Hindlimb muscle (tissue), 1 donor: ENCODE measurements around the gene C5AR2. TPM values are rescaled to one million over a fixed set of nuclear protein-coding genes. Genes with fewer than 3 reads are reported as not detected.
A peak's percentile ranks its signal among the peaks of the same experiment; 100 is the strongest.
"Not testable (repeated sequence)": the region's sequence is repeated elsewhere in the genome, so short reads cannot be mapped to it uniquely, and the experiment has no call there.

Experiments
- DNase-seq: peaks from one replicate; pipeline ENCODE4 v3.0.0-alpha.2; 2013
- polyA plus RNA-seq: library from polyadenylated mRNA; unstranded; fragments of 120-200 nt; gene quantifications from one replicate; pipeline ENCODE4 v1.2.1, GENCODE V29; 2013; ENCODE audit not compliant: insufficient read length

Gene C5AR2
- polyA plus RNA-seq, 1 donor = 0.57 TPM

DNA sequence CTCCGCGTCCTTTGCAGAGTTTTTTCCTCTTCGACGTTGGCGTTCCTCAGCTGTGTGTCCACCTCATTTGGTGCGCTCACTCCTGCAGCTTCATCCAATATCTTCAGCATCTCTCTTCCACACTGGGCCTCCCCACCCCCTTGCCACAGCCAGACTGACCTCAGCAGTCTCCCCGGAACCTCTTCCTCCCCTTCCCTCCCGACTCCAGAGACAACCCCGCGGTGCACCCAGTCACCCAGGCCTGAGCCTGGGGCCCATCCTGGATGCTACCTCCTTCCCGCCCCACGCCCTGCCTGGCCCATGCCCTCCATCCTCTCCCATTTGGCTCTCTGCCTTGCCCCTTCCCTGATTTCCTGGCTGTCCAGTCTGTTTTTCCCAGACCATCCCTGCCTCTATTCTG lies 8.1 kb upstream of the C5AR2 start:
- DNase-seq = no peak

GRCh38 chr19:47324502-47324901 lies 7.5 kb upstream of the C5AR2 start:
- no peak for DNase-seq

- DNase-seq = no peak
Measured at GRCh38 chr19:47330466-47330869, 1.5 kb upstream of the C5AR2 start.

GRCh38 chr19:47331490-47331889 lies 485 bp upstream of the C5AR2 start:
- no peak for DNase-seq

- DNase-seq = not testable (repeated sequence)
Measured at GRCh38 chr19:47336765-47337718, 5.1 kb downstream of the C5AR2 start.

DNA sequence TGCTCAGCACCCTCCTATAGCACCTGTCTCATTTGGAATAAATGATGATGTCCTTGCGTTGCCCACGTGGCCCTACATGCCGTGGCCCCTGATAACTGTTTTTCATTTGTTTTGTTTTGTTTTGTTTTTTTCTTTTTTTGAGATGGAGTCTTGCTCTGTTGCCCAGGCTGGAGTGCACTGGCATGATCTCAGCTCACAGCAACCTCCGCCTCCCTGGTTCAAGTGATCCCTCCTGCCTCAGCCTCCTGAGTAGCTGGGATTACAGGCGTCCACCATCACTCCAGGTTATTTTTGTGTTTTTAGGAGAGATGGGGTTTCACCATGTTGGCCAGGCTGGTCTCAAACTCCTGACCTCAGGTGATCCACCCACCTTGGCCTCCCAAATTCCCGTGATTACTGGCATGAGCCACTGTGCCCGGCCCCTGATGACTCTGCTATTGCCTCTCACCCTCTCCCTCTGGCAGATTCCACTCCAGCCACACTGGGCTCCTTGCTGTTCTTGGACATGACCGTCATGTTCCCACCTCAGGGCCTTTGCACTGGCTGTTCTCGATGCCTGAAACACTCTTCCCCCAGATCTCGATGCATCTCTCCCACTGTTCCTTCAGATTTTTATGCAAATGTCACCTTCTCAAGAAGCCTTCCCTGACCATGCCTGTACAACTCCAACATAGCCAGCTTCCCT lies 7.4 kb downstream of the C5AR2 start:
- no peak for DNase-seq

- no peak for DNase-seq
Measured at GRCh38 chr19:47340477-47341208, 8.7 kb downstream of the C5AR2 start.

DNA sequence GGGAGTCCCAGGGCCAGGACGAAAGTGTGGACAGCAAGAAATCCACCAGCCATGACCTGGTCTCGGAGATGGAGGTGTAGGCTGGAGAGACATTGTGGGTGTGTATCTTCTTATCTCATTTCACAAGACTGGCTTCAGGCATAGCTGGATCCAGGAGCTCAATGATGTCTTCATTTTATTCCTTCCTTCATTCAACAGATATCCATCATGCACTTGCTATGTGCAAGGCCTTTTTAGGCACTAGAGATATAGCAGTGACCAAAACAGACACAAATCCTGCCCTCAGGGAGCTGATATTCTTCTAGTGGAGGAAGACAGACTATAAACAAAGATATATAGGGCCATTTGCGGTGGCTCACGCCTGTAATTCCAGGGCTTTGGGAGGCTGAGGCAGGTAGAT lies 9.8 kb downstream of the C5AR2 start:
- DNase-seq = no peak

- no peak for DNase-seq
Measured at GRCh38 chr19:47343194-47343802, 11.3 kb downstream of the C5AR2 start.

DNA sequence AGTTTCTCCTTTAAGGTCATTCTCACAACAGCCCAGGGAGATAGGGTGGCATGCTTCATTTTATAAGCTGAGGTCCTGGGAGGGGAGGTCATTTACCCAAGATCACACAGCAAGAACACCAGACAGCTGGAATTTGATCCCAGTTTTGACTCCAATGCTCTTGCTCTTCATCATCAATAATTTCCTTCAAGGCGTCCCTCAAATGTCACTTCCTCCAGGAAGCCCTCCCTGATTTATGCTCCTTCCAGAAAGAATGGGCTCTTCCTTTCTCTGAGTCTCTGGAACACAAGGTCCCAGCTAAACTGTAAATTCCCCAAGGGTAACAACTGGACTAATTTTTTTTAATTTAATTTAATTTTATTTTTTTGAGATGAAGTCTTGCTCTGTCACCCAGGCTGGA lies 12.4 kb downstream of the C5AR2 start:
- no peak for DNase-seq

DNA sequence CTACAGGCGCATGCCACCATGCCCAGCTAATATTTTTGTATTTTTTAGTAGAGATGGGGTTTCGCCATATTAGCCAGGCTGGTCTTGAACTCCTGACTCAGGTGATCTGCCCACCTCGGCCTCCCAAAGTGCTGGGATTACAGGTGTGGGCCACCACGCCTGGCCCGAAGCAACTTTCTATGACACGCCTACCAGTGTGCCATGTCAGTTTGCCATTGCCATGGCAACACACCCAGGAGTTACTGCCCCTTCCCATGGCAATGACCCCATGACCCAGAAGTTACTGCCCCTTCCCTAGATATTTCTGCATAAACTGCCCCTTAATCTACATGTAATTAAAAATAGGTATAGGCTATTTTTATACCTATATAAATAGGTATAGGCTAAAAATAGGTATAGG lies 14.0 kb downstream of the C5AR2 start:
- not testable (repeated sequence) for DNase-seq

- peak; percentile 98 for DNase-seq
Measured at GRCh38 chr19:47348819-47349795, 17.1 kb downstream of the C5AR2 start, which contains the start of gene DHX34. Gene DHX34, plus strand, starts transcription at chr19:47349315. Its CDS starts 3,716 bp downstream, at chr19:47353031.

GRCh38 chr19:47350630-47351029 lies 18.7 kb downstream of the C5AR2 start:
- DNase-seq = no peak

DNA sequence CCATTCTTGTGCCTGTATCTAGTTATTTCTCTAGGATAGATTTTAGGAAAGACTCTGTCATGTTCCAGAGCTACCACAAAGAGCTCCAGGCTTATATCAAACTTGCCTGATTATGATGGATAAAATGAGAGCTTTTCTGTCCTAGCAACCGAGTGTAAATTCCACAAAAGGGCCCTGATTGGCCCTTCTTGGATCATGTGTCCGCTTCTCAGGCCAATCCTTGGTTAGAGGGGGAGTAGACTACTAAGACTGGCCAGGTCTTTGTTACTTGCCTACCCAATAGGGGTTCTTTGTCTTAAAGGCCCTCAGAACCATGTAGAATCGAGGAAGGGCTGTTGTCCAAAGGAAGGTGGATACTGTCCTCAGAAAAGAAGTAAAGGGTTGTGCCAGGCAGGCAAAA lies 19.6 kb downstream of the C5AR2 start:
- DNase-seq = no peak

GRCh38 chr19:47352095-47352494 lies 20.1 kb downstream of the C5AR2 start:
- DNase-seq = no peak

DNA sequence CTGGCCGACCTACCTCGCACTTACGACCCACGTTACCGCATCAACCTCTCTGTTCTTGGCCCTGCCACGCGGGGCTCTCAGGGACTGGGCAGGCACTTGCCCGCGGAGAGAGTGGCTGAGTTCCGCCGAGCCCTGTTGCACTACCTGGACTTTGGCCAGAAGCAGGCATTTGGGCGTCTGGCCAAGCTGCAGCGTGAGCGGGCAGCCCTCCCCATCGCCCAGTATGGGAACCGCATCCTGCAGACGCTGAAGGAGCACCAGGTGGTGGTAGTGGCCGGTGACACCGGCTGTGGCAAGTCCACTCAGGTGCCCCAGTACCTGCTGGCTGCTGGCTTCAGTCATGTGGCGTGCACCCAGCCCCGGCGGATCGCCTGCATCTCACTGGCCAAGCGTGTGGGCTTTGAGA lies 21.3 kb downstream of the C5AR2 start:
- DNase-seq = no peak

GRCh38 chr19:47356900-47357299 lies 24.9 kb downstream of the C5AR2 start:
- DNase-seq = no peak

- DNase-seq = no peak
Measured at GRCh38 chr19:47357788-47358680, 26.1 kb downstream of the C5AR2 start.

DNA sequence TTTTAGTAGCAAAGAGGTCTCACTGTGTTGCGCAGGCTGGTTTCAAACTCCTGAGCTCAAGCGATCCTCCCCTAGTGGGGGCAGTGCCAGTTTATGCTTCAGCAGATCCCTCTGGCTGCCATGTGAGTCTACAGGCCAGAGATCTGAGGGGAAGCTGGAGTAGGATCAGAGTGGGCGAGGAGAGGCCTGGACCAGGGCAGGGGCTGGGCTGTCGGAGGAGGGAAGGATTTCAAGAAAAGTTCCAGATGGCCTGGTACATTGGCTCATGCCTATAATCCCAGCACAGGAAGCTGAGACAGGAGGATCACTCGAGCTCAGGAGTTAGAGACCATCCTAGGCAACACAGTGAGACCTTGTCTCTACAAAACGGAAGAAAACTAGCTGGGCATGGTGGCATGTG lies 27.0 kb downstream of the C5AR2 start:
- no peak for DNase-seq

DNA sequence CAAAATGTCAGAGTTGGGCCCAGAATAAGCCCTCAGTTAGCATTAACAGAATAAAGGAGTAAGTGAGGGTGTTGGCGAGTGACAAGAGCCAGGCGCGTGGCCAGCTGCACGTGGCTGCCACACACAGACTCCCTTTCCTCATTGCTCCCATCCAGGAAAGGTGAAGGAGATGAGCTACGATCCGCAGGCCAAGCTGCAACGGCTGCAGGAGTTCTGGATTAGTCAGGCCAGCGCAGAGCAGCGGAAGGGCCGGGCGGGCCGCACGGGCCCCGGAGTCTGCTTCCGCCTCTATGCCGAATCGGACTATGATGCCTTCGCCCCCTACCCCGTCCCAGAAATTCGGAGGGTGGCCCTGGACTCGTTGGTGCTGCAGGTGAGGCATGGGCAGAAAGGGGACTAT lies 30.3 kb downstream of the C5AR2 start:
- DNase-seq = no peak
